IMR-90 (cell line): Measurements from ENCODE around the gene PPM1J. TPM values are rescaled to one million over a fixed set of nuclear protein-coding genes. Genes with fewer than 3 reads are reported as not detected.

Experiments
- ATAC-seq: fragments of 200-7000 bp; cut with Tn5 transposase; 2 replicates; pipeline ENCODE4 v1.9.1; 2020; ENCODE audit warnings: low read depth, mild to moderate bottlenecking, moderate library complexity
- BruUV-seq: library from RNA; stranded (reverse); fragments of 400-500 nt; replicated peaks from 2 replicates; lab custom pipeline; 2021; lab: Mats Ljungman, UMichigan
- CTCF ChIA-PET: fragments of 300-600 bp; formaldehyde crosslinking; extraction: SDS; loops from one replicate; lab custom pipeline; 2021; ENCODE audit warnings: antibody characterized with exemption; lab: Yijun Ruan, JAX
- POLR2A ChIA-PET: fragments of 300-600 bp; sonication (Branson Sonifier 250); formaldehyde crosslinking; loops from one replicate; lab custom pipeline; 2022; ENCODE audit warnings: antibody characterized with exemption; ENCODE audit not compliant: unreplicated experiment; lab: Charles Lee
- DNase-seq: peaks from one replicate; pipeline ENCODE4 v3.0.0; 2013
- H2AFZ ChIP-seq: replicated peaks from 2 replicates; pipeline ENCODE3; 2013; ENCODE audit warnings: low read length, mild to moderate bottlenecking; ENCODE audit not compliant: poor library complexity
- H2AK5ac ChIP-seq: 2 replicates; pipeline ENCODE4 v1.6.1; 2013; ENCODE audit warnings: low read depth, low read length, inconsistent platforms
- H2AK9ac ChIP-seq: replicated peaks from 2 replicates; pipeline ENCODE3; 2013; ENCODE audit warnings: mild to moderate bottlenecking, low read depth, low read length, moderate library complexity; ENCODE audit not compliant: poor library complexity
- H2BK120ac ChIP-seq: 2 replicates; pipeline ENCODE4 v1.6.1; 2013; ENCODE audit warnings: low read depth, low read length, inconsistent platforms
- H2BK15ac ChIP-seq: 3 replicates; pipeline ENCODE4 v1.6.1; 2013; ENCODE audit warnings: low read depth, low read length, inconsistent platforms
- H2BK20ac ChIP-seq: 2 replicates; pipeline ENCODE4 v1.6.1; 2013; ENCODE audit warnings: low read depth, mild to moderate bottlenecking, inconsistent platforms, low read length, moderate library complexity
- H2BK5ac ChIP-seq: 2 replicates; pipeline ENCODE4 v1.6.1; 2013; ENCODE audit warnings: mild to moderate bottlenecking, low read depth, low read length, inconsistent platforms; ENCODE audit not compliant: poor library complexity, severe bottlenecking
- H3K14ac ChIP-seq: replicated peaks from 2 replicates; pipeline ENCODE4 v1.6.1; 2013; ENCODE audit warnings: low read depth, low read length, inconsistent platforms
- H3K18ac ChIP-seq: 2 replicates; pipeline ENCODE4 v1.6.1; 2013; ENCODE audit warnings: low read depth, low read length, control low read depth
- H3K23ac ChIP-seq: 2 replicates; pipeline ENCODE4 v1.6.1; 2013; ENCODE audit warnings: low read depth, low read length, inconsistent platforms
- H3K27ac ChIP-seq: 2 replicates; pipeline ENCODE4 v1.5.1; 2013; ENCODE audit warnings: mild to moderate bottlenecking, control low read depth, low read length; ENCODE audit not compliant: insufficient read depth
- H3K27me3 ChIP-seq: 2 replicates; pipeline ENCODE4 v1.6.1; 2013; ENCODE audit warnings: low read length; ENCODE audit not compliant: control insufficient read depth, insufficient read depth
- H3K36me3 ChIP-seq: 2 replicates; pipeline ENCODE4 v1.6.1; 2013; ENCODE audit warnings: low read length, mixed read lengths; ENCODE audit not compliant: control insufficient read depth, insufficient read depth
- H3K4ac ChIP-seq: 2 replicates; pipeline ENCODE4 v1.6.1; 2013; ENCODE audit warnings: low read depth, low read length, inconsistent platforms
- H3K4me1 ChIP-seq: 2 replicates; pipeline ENCODE4 v1.6.1; 2013; ENCODE audit warnings: low read length, mixed read lengths; ENCODE audit not compliant: control insufficient read depth, insufficient read depth
- H3K4me2 ChIP-seq: 2 replicates; pipeline ENCODE4 v1.6.1; 2013; ENCODE audit warnings: low read depth, mild to moderate bottlenecking, control low read depth, low read length, moderate library complexity
- H3K4me3 ChIP-seq: 2 replicates; pipeline ENCODE4 v1.5.1; 2013; ENCODE audit warnings: low read depth, mild to moderate bottlenecking, control low read depth, low read length, moderate library complexity; ENCODE audit not compliant: insufficient read depth
- H3K56ac ChIP-seq: 2 replicates; pipeline ENCODE4 v1.6.1; 2013; ENCODE audit warnings: low read length, inconsistent platforms; ENCODE audit not compliant: insufficient read depth; ENCODE audit errors: extremely low read depth
- H3K79me1 ChIP-seq, 2 experiments: 2 replicates each; pipeline ENCODE4 v1.6.1; 2013; ENCODE audit warnings: low read length in 2 of 2, inconsistent platforms in 1 of 2, low read depth in 1 of 2
- H3K9ac ChIP-seq: 2 replicates; pipeline ENCODE4 v1.6.1; 2013; ENCODE audit warnings: low read depth, low read length, control low read depth
- H3K9me1 ChIP-seq: 2 replicates; pipeline ENCODE4 v1.6.1; 2013; ENCODE audit warnings: low read length, inconsistent platforms; ENCODE audit not compliant: insufficient read depth
- H3K9me3 ChIP-seq: 2 replicates; pipeline ENCODE4 v1.6.1; 2013; ENCODE audit warnings: low read length; ENCODE audit not compliant: control insufficient read depth, insufficient read depth
- H4K20me1 ChIP-seq: 2 replicates; pipeline ENCODE4 v1.6.1; 2013; ENCODE audit warnings: low read length, inconsistent platforms; ENCODE audit not compliant: insufficient read depth
- H4K5ac ChIP-seq: 2 replicates; pipeline ENCODE4 v1.6.1; 2013; ENCODE audit warnings: mild to moderate bottlenecking, low read depth, low read length, control low read depth
- H4K8ac ChIP-seq, 2 experiments: 2 replicates each; pipeline ENCODE4 v1.6.1; 2013; ENCODE audit warnings: low read depth in 2 of 2, low read length in 2 of 2, control low read depth in 1 of 2, inconsistent platforms in 1 of 2
- H4K91ac ChIP-seq: 2 replicates; pipeline ENCODE4 v1.6.1; 2013; ENCODE audit warnings: low read depth, low read length, inconsistent platforms; ENCODE audit not compliant: insufficient read depth
- BHLHE40 ChIP-seq: fragments of 150-350 bp; IDR thresholded peaks from 2 replicates; pipeline ENCODE4 v1.6.1; 2016; ENCODE audit warnings: mild to moderate bottlenecking, low read depth, low read length
- CEBPB ChIP-seq: IDR thresholded peaks from 2 replicates; pipeline ENCODE4 v1.6.1; 2012; ENCODE audit warnings: low read depth, low read length, improper control_type of control experiment
- CHD1 ChIP-seq: IDR thresholded peaks from 2 replicates; pipeline ENCODE4 v1.6.1; 2012; ENCODE audit warnings: low read depth, low read length, improper control_type of control experiment
- CTCF ChIP-seq: conservative IDR thresholded peaks from 2 replicates; pipeline ENCODE4 v1.5.1; 2012; ENCODE audit warnings: mild to moderate bottlenecking, low read depth, low read length, improper control_type of control experiment
- MAFK ChIP-seq: IDR thresholded peaks from 2 replicates; pipeline ENCODE4 v1.6.1; 2012; ENCODE audit warnings: low read depth, low read length, improper control_type of control experiment
- MAZ ChIP-seq: IDR thresholded peaks from 2 replicates; pipeline ENCODE4 v1.6.1; 2012; ENCODE audit warnings: low read depth, mild to moderate bottlenecking, low read length, improper control_type of control experiment, moderate library complexity, borderline replicate concordance
- MXI1 ChIP-seq: IDR thresholded peaks from 2 replicates; pipeline ENCODE4 v1.6.1; 2012; ENCODE audit warnings: low read depth, mild to moderate bottlenecking, low read length, moderate library complexity, borderline replicate concordance
- NFE2L2 ChIP-seq: fragments of 150-350 bp; IDR thresholded peaks from 2 replicates; pipeline ENCODE4 v1.6.1; 2016; ENCODE audit warnings: low read depth, mild to moderate bottlenecking, low read length
- POLR2A ChIP-seq: IDR thresholded peaks from 2 replicates; pipeline ENCODE4 v1.6.1; 2012; ENCODE audit warnings: mild to moderate bottlenecking, low read depth, low read length
- RAD21 ChIP-seq: IDR thresholded peaks from 2 replicates; pipeline ENCODE4 v1.6.1; 2012; ENCODE audit warnings: low read length, improper control_type of control experiment
- SMC3 ChIP-seq: fragments of 150-350 bp; IDR thresholded peaks from 2 replicates; pipeline ENCODE4 v1.6.1; 2016; ENCODE audit warnings: low read depth, mild to moderate bottlenecking, antibody characterized with exemption, low read length, moderate library complexity
- USF2 ChIP-seq: fragments of 150-350 bp; IDR thresholded peaks from 2 replicates; pipeline ENCODE4 v1.6.1; 2017; ENCODE audit warnings: mild to moderate bottlenecking, antibody characterized with exemption, low read length, low read depth
- WGBS, 2 experiments: methylation state at CpG; one replicate each; pipeline versions ENCODE4 v1.1.5 to v1.1.7; 2013; ENCODE audit warnings: missing lambda C conversion rate in 2 of 2; ENCODE audit not compliant: insufficient read length in 1 of 2; ENCODE audit errors: extremely low coverage in 2 of 2; 5-methylcytosine and 5-hydroxymethylcytosine counted together
- dilution Hi-C: fragments of 300-500 bp; cut with HindIII; formaldehyde crosslinking; loops from one replicate; pipeline ENCODE4 v1.14.3; 2018; ENCODE audit warnings: low sequenced_read_pairs; ENCODE audit not compliant: unreplicated experiment
- in situ Hi-C: fragments of 300-500 bp; cut with MboI; formaldehyde crosslinking; loops from 3 replicates; pipeline ENCODE4 v1.14.3; 2019; ENCODE audit warnings: low sequenced_read_pairs, inconsistent platforms, mixed read lengths
- intact Hi-C: fragments of 100-400 bp; cut with micrococcal nuclease; formaldehyde crosslinking; loops from 2 replicates; pipeline ENCODE4 v1.10.0; 2022
- polyA plus RNA-seq, 3 experiments: library from polyadenylated mRNA; depleted of rRNA; stranded (reverse); fragments of >200 nt; gene quantifications; 2 replicates each; pipeline ENCODE4 v1.2.3, GENCODE V29; 2012; ENCODE audit warnings: low replicate concordance in 1 of 3
- total RNA-seq: library from RNA; depleted of rRNA; stranded (reverse); fragments of >200 nt; gene quantifications from 2 replicates; pipeline ENCODE4 v1.2.3, GENCODE V29; 2012

Gene PPM1J
- total and polyA plus RNA-seq, 2 of the 4 experiments (the other 2 are of a cell fraction) = 1.8 to 2.4 TPM

- 100% methylated on average over 1 of the region's 13 CpGs; no CpG with 5 or more reads in 1 of the 2 experiments for WGBS, 2 experiments
- Histone ChIP-seq H3K14ac (peak overlapping the region; percentile 87), H3K9ac (peak overlapping the region; percentile 15), H4K91ac (peak overlapping the region; percentile 67; the same call in 1 of the 2 replicates), H3K27ac (peak overlapping the region; percentile 81; the same call in 1 of the 2 replicates), H3K18ac (0 out of 2 replicates have a peak overlapping the region, but pooled peaks have one; percentile 35), H3K27me3 (no peaks in the 10 kb centered on the region), H4K5ac (no peak overlapping the region; the same call in 1 of the 2 replicates), H3K23ac (peak overlapping the region; percentile 85; the same call in 1 of the 2 replicates), H3K4ac (peak overlapping the region; percentile 88; the same call in 1 of the 2 replicates), H2AK9ac (peak overlapping the region; percentile 37), H2AFZ (no peak overlapping the region), H3K56ac (no peak overlapping the region), H3K79me1 (peaks cover 7 to 58% of the 10 kb centered on the region in 2 experiments; a peak in 3 of 4 replicates), H2AK5ac (peak overlapping the region; percentile 90), H2BK5ac (peak overlapping the region; percentile 87), H3K9me3 (no peaks in the 10 kb centered on the region), H3K4me1 (peaks cover 26% of the 10 kb centered on the region), H3K4me3 (no peak overlapping the region), H3K4me2 (no peak overlapping the region), H2BK120ac (peak overlapping the region; percentile 36; the same call in 1 of the 2 replicates), H3K9me1 (peaks cover 20% of the 10 kb centered on the region), H3K36me3 (peaks cover 68% of the 10 kb centered on the region), H4K8ac (peak overlapping the region in 1 of 2 experiments; percentile 73; a peak in 1 of 4 replicates), H2BK20ac (peak overlapping the region; percentile 46; the same call in 1 of the 2 replicates), H4K20me1 (peaks cover 38% of the 10 kb centered on the region), H2BK15ac (peak overlapping the region; percentile 33; the same call in 1 of the 3 replicates)
- intact Hi-C loops = loop anchor here (2.0 to 10.0 kb wide), 2 partner anchors 25 to 235 kb away; partner anchors contain the start of gene MOV10
- no peak for DNase-seq
- ATAC-seq = no peak
- dilution Hi-C loops = no loop called here
- ChIA-PET CTCF (interaction anchor here (0.5 to 1.2 kb wide), 2 partner anchors 26 to 299 kb away, joined by 4 to 5 read pairs; no protein-coding TSS in a partner anchor), POLR2A (no interaction called here)
- BruUV-seq = no TSS peak
- in situ Hi-C loops = loop anchor here (10.0 to 25.0 kb wide), 2 partner anchors 195 to 988 kb away; partner anchors contain the start of gene WNT2B
- TF ChIP-seq CHD1 (no peak), MAZ (no peak), BHLHE40 (no peak), NFE2L2 (no peak), USF2 (no peak), POLR2A (no peak), CTCF (no peak), RAD21 (no peak), CEBPB (no peak), MAFK (no peak), SMC3 (no peak), MXI1 (no peak)
Measured at GRCh38 chr1:112699425-112700144, 15.5 kb downstream of the PPM1J start.
